Hepatocyte (in vitro differentiated cells): Measurements from ENCODE around the gene FUOM. TPM values are rescaled to one million over a fixed set of nuclear protein-coding genes. Genes with fewer than 3 reads are reported as not detected.

Experiments
- DNase-seq: peaks from one replicate; pipeline ENCODE4 v3.0.0-alpha.2; 2016; ENCODE audit warnings: low spot score
- H2AFZ ChIP-seq: fragments of 200-600 bp; sonication (generic); 2 replicates; pipeline ENCODE4 v1.6.0; 2016; ENCODE audit warnings: antibody characterized with exemption, mild to moderate bottlenecking
- H3K27ac ChIP-seq: fragments of 200-600 bp; sonication (generic); 2 replicates; pipeline ENCODE4 v1.5.1; 2016; ENCODE audit warnings: mild to moderate bottlenecking
- H3K27me3 ChIP-seq: fragments of 200-600 bp; sonication (generic); 2 replicates; pipeline ENCODE4 v1.6.1; 2016
- H3K36me3 ChIP-seq: fragments of 200-600 bp; sonication (generic); replicated peaks from 2 replicates; pipeline ENCODE4 v1.5.1; 2016; ENCODE audit warnings: low read depth; ENCODE audit not compliant: insufficient read depth
- H3K4me1 ChIP-seq: fragments of 200-600 bp; sonication (generic); 2 replicates; pipeline ENCODE4 v1.5.1; 2016; ENCODE audit warnings: mild to moderate bottlenecking, moderate library complexity; ENCODE audit not compliant: insufficient read depth
- H3K4me2 ChIP-seq: fragments of 200-600 bp; sonication (generic); 2 replicates; pipeline ENCODE4 v1.6.0; 2016
- H3K4me3 ChIP-seq: fragments of 200-600 bp; sonication (generic); 2 replicates; pipeline ENCODE4 v1.5.1; 2016; ENCODE audit warnings: mild to moderate bottlenecking
- H3K79me2 ChIP-seq: fragments of 200-600 bp; sonication (generic); 2 replicates; pipeline ENCODE4 v1.6.0; 2017; ENCODE audit warnings: mild to moderate bottlenecking
- H3K9me2 ChIP-seq: fragments of 200-600 bp; sonication (generic); replicated peaks from 2 replicates; pipeline ENCODE4 v1.6.0; 2017; ENCODE audit warnings: mild to moderate bottlenecking; ENCODE audit not compliant: insufficient read depth
- H3K9me3 ChIP-seq: fragments of 200-600 bp; sonication (generic); 2 replicates; pipeline ENCODE4 v1.5.1; 2016; ENCODE audit warnings: low read depth, mild to moderate bottlenecking
- H4K20me1 ChIP-seq: fragments of 200-600 bp; sonication (generic); 2 replicates; pipeline ENCODE4 v1.6.0; 2016; ENCODE audit warnings: mild to moderate bottlenecking; ENCODE audit not compliant: insufficient read depth, poor library complexity, severe bottlenecking
- CTCF ChIP-seq: fragments of 200-600 bp; sonication (generic); IDR thresholded peaks from 2 replicates; pipeline ENCODE4 v1.5.1; 2016; ENCODE audit warnings: antibody characterized with exemption, mild to moderate bottlenecking; ENCODE audit not compliant: poor library complexity
- EZH2 ChIP-seq: fragments of 200-600 bp; sonication (generic); IDR thresholded peaks from 2 replicates; pipeline ENCODE4 v1.6.1; 2016; ENCODE audit warnings: antibody characterized with exemption, mild to moderate bottlenecking, borderline replicate concordance
- EZH2phosphoT487 ChIP-seq: fragments of 200-600 bp; sonication (generic); IDR thresholded peaks from one replicate; pipeline ENCODE4 v1.6.1; 2018; ENCODE audit warnings: antibody characterized with exemption, mild to moderate bottlenecking, low read depth, moderate library complexity; ENCODE audit not compliant: unreplicated experiment, severe bottlenecking
- WGBS: methylation state at CpG from one replicate; pipeline ENCODE4 v1.1.6; 2016; ENCODE audit warnings: low lambda C conversion rate; ENCODE audit errors: missing lambda C conversion rate; 5-methylcytosine and 5-hydroxymethylcytosine counted together
- polyA plus RNA-seq: library from polyadenylated mRNA; unstranded; fragments of >200 nt; fragmentation: Nextera tagmentation; extraction: Ambion mirVana; gene quantifications from 2 replicates; pipeline ENCODE4 v1.2.1, GENCODE V29; 2016
- total RNA-seq: library from RNA; depleted of rRNA; stranded (reverse); fragments of >200 nt; gene quantifications from 2 replicates; pipeline ENCODE4 v1.2.3, GENCODE V29; 2014

Gene FUOM
- total and polyA plus RNA-seq, 2 experiments from 2014 or later: 31.1 to 34.6 TPM

DNA sequence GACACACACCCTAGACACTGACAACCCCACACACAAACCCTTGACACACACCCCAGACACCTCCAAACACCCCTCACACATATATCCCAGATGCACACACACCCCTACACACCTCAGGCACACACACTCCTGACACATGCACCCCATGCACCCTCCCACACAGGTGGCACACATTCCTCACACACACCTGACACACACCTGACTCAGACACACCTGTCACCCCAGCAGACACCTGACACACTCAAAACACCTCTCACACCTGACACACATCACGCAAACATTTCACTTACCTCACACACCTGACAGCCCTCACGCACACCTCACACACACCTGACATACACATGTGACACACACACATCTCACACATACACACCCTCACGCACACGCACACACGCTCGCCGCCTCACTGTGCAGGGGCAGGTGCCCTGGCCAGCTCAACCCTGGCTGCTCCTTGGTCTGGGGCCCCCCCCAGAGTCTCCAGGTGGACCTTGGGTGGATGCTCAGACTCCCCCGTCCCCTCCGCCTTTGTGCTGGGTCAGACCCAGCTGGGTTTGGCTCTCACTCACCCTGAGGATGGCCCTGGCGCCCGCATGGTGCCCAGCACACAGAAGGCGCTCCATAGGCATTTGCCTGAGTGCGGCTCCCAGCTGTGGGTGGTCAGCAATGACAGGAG, 18.0 kb downstream of the FUOM start:
- TF ChIP-seq EZH2 (no peak), CTCF (no peak), EZH2phosphoT487 (no peak)
- Histone ChIP-seq H3K36me3 (no peaks in the 10 kb centered on the region), H2AFZ (no peak overlapping the region), H3K9me3 (no peaks in the 10 kb centered on the region), H3K4me3 (no peak overlapping the region), H3K4me2 (no peak overlapping the region), H3K79me2 (no peaks in the 10 kb centered on the region), H3K9me2 (no peaks in the 10 kb centered on the region), H3K27ac (no peak overlapping the region), H3K27me3 (peaks cover 31% of the 10 kb centered on the region), H4K20me1 (no peaks in the 10 kb centered on the region), H3K4me1 (peaks cover 12% of the 10 kb centered on the region)
- no peak for DNase-seq
- 94% methylated on average over 13 of the region's 13 CpGs for WGBS

DNA sequence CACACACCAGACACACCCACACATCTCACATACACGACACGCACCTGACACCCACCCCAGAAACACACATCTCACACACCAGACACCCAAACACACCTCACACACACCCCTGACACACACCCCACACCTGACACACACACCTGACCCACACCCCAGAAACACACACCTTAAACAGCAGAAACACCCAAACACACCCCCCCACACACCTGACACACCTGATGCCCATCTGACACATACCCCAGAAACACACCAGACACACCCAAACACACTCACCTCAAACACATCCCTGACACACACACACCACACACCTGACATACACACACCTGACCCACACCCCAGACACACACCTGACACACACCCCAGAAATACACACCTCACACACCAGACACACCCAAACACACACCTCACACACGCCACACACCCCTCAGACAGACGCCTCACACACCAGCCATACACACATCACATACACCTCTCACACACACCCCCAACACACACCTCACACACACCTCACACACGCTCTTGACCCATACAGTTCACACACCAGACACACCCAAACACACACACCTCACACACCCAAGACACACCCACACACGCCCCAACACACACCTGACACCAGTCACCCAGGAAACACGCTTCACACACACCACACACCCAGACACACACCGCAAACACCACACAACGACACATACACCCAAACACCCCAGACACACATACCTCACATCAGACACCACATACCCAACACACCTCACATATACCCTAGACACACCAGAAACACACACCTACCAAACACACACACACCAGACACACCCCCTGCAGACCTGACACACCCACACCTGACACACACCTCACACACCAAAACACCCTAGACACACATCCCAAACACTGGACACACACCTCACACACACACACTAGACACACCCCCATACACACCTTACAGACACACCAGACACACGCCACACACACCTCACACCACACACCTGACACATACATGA, 19.4 kb downstream of the FUOM start:
- DNase-seq: no peak
- Histone ChIP-seq H3K27ac (no peak overlapping the region), H3K79me2 (no peaks in the 10 kb centered on the region), H3K9me3 (no peaks in the 10 kb centered on the region), H3K4me3 (no peak overlapping the region), H3K4me2 (no peak overlapping the region), H2AFZ (no peak overlapping the region), H3K4me1 (peaks cover 14% of the 10 kb centered on the region), H3K36me3 (no peaks in the 10 kb centered on the region), H3K9me2 (no peaks in the 10 kb centered on the region), H3K27me3 (peaks cover 36% of the 10 kb centered on the region), H4K20me1 (no peaks in the 10 kb centered on the region)
- TF ChIP-seq EZH2phosphoT487 (no peak), EZH2 (no peak), CTCF (no peak)
- WGBS: 91% methylated on average over 9 of the region's 10 CpGs

DNA sequence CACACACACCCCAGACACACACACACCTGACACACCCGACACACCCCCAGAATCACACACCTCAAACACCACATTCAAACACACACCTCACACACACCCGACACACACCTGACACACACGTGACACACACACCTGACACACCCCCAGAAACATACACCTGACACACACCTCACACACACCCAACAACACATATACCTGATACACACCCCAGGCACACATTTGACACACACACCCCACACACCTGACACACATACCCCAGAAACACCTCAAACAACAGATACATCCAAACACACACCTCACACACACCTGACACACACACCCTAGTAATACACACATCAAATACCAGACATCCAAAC, 20.5 kb downstream of the FUOM start:
- no peak overlapping the region for H3K27ac ChIP-seq
- peaks cover 43% of the 10 kb centered on the region for H3K27me3 ChIP-seq
- no peaks in the 10 kb centered on the region for H3K36me3 ChIP-seq
- no peaks in the 10 kb centered on the region for H3K79me2 ChIP-seq
- WGBS: 100% methylated on average over 3 of the region's 3 CpGs
- H3K4me1 ChIP-seq: peaks cover 14% of the 10 kb centered on the region
- no peaks in the 10 kb centered on the region for H3K9me3 ChIP-seq
- H2AFZ ChIP-seq: no peak overlapping the region
- no peak overlapping the region for H3K4me2 ChIP-seq
- no peaks in the 10 kb centered on the region for H3K9me2 ChIP-seq
- TF ChIP-seq EZH2phosphoT487 (no peak), CTCF (no peak), EZH2 (no peak)
- no peak overlapping the region for H3K4me3 ChIP-seq
- H4K20me1 ChIP-seq: no peaks in the 10 kb centered on the region
- no peak for DNase-seq
